Testis (tissue), 3 donors: ENCODE measurements around the gene SAYSD1. TPM values are rescaled to one million over a fixed set of nuclear protein-coding genes. Genes with fewer than 3 reads are reported as not detected.

Experiments used
- DNase-seq: peaks from one replicate; pipeline ENCODE4 v3.0.0-alpha.2; 2019
- H3K27ac ChIP-seq, 2 donors: fragments of 200-600 bp; sonication (generic); one replicate each; pipeline ENCODE4 v1.5.1; 2019
- H3K27me3 ChIP-seq: fragments of 200-600 bp; sonication (generic); one replicate; pipeline ENCODE4 v1.5.1; 2019
- H3K36me3 ChIP-seq: fragments of 200-600 bp; sonication (generic); one replicate; pipeline ENCODE4 v1.5.1; 2017; ENCODE audit warnings: low read depth; ENCODE audit errors: missing control alignments
- H3K4me1 ChIP-seq: fragments of 200-600 bp; sonication (generic); one replicate; pipeline ENCODE4 v1.5.1; 2019
- H3K4me3 ChIP-seq, 2 donors: fragments of 200-600 bp; sonication (generic); one replicate each; pipeline ENCODE4 v1.5.1; 2017 to 2019
- H3K9me3 ChIP-seq: fragments of 200-600 bp; sonication (generic); one replicate; pipeline ENCODE4 v1.5.1; 2017
- POLR2A ChIP-seq: fragments of 450-650 bp; IDR thresholded peaks from one replicate; pipeline ENCODE4 v1.6.1; 2017; ENCODE audit warnings: antibody characterized with exemption, mild to moderate bottlenecking, moderate library complexity
- WGBS, 2 donors: methylation state at CpG; one replicate each; pipeline ENCODE4 v1.1.5; 2018; 5-methylcytosine and 5-hydroxymethylcytosine counted together
- intact Hi-C: fragments of 100-400 bp; cut with DNase I; formaldehyde crosslinking; loops from one replicate; pipeline ENCODE4 v1.15.1; 2023; ENCODE audit warnings: low total_unique reads
- polyA plus RNA-seq: library from polyadenylated mRNA; stranded (reverse); fragments of 350-450 nt; fragmentation: Illumina TruSeq; extraction: RNeasy Lipid Tissue Mini Kit (QIAGEN cat#74804); gene quantifications from one replicate; pipeline ENCODE4 v1.2.3, GENCODE V29; 2014; ENCODE audit warnings: low read depth, low replicate concordance; ENCODE audit not compliant: insufficient read depth
- total RNA-seq, 2 donors: library from RNA; depleted of rRNA; stranded (reverse); fragments of >200 nt; gene quantifications; one replicate each; pipeline ENCODE4 v1.2.3, GENCODE V29; 2016
- TF ChIP-seq, protein P1 (sequence below), 3 experiments: fragments of 450-650 bp in 2 of 3; fragments of 200-600 bp in 1 of 3; sonication (generic) in 1 of 3; IDR thresholded peaks; one replicate each; pipeline ENCODE4 v1.5.1; 2016 to 2019; ENCODE audit warnings: antibody characterized with exemption in 3 of 3, mild to moderate bottlenecking in 2 of 3, moderate library complexity in 1 of 3

SAYSD1 gene
- total and polyA plus RNA-seq, 3 donors from 2014 or later: 57.2 to 122 (median 68.4) TPM

DNA sequence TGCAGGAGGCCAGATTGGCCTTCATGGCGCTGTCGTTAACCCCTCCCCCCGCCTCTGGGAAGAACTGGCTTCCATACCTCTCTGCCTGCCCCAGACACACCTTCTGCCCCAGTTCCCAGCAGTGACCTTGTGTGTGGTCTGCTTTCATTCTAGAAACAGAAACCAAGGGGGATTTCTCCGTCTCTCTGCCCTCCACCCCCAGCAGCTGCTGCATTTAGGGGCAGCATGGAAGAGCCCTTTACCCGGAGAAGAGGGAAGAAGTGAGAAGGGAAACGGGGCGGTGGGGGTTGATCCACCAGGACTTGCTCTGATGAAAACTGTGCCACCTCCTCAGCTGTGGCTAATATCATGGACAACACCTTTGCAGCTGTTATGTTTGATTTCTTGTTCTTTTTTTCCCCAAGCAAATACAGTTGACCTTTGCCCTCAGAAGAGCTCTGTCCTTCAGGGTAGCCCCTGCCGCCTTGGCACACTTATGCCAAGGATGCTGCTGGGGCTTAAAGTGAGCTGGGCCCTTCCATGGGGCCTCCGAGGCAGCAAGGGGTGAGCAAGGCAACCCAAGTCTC lies 60.3 kb downstream of the SAYSD1 start:
- Histone ChIP-seq H3K4me3 (no peak overlapping the region), H3K27me3 (no peaks in the 10 kb centered on the region), H3K36me3 (no peaks in the 10 kb centered on the region), H3K4me1 (no peaks in the 10 kb centered on the region), H3K27ac (no peak overlapping the region), H3K9me3 (no peaks in the 10 kb centered on the region)
- WGBS, 2 donors: 86 to 87% methylated on average over 9 of the region's 9 CpGs
- no peak for DNase-seq
- intact Hi-C loops: no loop called here
- TF ChIP-seq, protein P1, sequence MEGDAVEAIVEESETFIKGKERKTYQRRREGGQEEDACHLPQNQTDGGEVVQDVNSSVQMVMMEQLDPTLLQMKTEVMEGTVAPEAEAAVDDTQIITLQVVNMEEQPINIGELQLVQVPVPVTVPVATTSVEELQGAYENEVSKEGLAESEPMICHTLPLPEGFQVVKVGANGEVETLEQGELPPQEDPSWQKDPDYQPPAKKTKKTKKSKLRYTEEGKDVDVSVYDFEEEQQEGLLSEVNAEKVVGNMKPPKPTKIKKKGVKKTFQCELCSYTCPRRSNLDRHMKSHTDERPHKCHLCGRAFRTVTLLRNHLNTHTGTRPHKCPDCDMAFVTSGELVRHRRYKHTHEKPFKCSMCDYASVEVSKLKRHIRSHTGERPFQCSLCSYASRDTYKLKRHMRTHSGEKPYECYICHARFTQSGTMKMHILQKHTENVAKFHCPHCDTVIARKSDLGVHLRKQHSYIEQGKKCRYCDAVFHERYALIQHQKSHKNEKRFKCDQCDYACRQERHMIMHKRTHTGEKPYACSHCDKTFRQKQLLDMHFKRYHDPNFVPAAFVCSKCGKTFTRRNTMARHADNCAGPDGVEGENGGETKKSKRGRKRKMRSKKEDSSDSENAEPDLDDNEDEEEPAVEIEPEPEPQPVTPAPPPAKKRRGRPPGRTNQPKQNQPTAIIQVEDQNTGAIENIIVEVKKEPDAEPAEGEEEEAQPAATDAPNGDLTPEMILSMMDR (IDR thresholded peaks at IDR 0.05): no peak
- no peak for TF ChIP-seq POLR2A

Other genes with a start within 250 kb of the SAYSD1 start
- under 1 TPM; 0.31 to 0.55 TPM for gene GLP1R, start 66.4 kb downstream of the SAYSD1 start, total RNA-seq
- 0.09 TPM for gene GLP1R, start 66.4 kb downstream of the SAYSD1 start, polyA plus RNA-seq
- 1 to 10 TPM; 1.6 to 2.0 TPM for gene KCNK5, start 114.3 kb upstream of the SAYSD1 start, total RNA-seq
- gene KCNK5, start 114.3 kb upstream of the SAYSD1 start, polyA plus RNA-seq: 2.3 TPM
- gene KCNK17, start 199.2 kb upstream of the SAYSD1 start, total RNA-seq: under 1 TPM; 0.37 to 0.47 TPM
- 0.32 TPM for gene KCNK17, start 199.2 kb upstream of the SAYSD1 start, polyA plus RNA-seq
- not detected for gene KCNK16, start 207.5 kb upstream of the SAYSD1 start, total RNA-seq
- not detected for gene KCNK16, start 207.5 kb upstream of the SAYSD1 start, polyA plus RNA-seq